K562 (cell line): ENCODE measurements around the gene TRIO.

ENCODE experiments used
- CBX2 ChIP-seq: fragments of 200-600 bp; sonication (generic); IDR thresholded peaks from one replicate; pipeline ENCODE4 v1.6.1; 2012; ENCODE audit warnings: mild to moderate bottlenecking, low read length, inconsistent platforms; ENCODE audit not compliant: insufficient read depth, poor library complexity, severe bottlenecking
- HNRNPL ChIP-seq: fragments of 200-400 bp; formaldehyde crosslinking; IDR thresholded peaks from 2 replicates; pipeline ENCODE4 v1.6.1; 2017; ENCODE audit warnings: low read depth, mild to moderate bottlenecking, low read length
- POLR2A ChIP-seq: fragments of 450-650 bp; conservative IDR thresholded peaks from 2 replicates; pipeline ENCODE4 v1.6.1; 2016
- TEAD4 ChIP-seq, 2 experiments: sonication (generic) in 1 of 2; formaldehyde crosslinking in 1 of 2; IDR thresholded peaks; 2 replicates each; pipeline versions ENCODE4 v1.6.1 to v1.8.0; 2012 to 2022; ENCODE audit warnings: borderline replicate concordance in 1 of 2, inconsistent platforms in 1 of 2, low read length in 1 of 2, mild to moderate bottlenecking in 1 of 2, missing genetic modification reagents in 1 of 2
- ZKSCAN1 ChIP-seq: fragments of 150-350 bp; IDR thresholded peaks from 2 replicates; pipeline ENCODE4 v1.6.1; 2016; ENCODE audit warnings: low read depth, low read length
- ZNF407 ChIP-seq: fragments of 450-650 bp; IDR thresholded peaks from 2 replicates; pipeline ENCODE4 v1.6.1; 2016; ENCODE audit warnings: low read depth

- TF ChIP-seq ZKSCAN1 (no peak), HNRNPL (no peak), CBX2 (no peak), TEAD4 (IDR thresholded peaks at IDR 0.05; ENCODE audit: low read length) (no peak), TEAD4 (CRISPR knock-in tag; IDR thresholded peaks at IDR 0.05; ENCODE audit: borderline replicate concordance) (no peak), ZNF407 (no peak), POLR2A (no peak)
Measured at GRCh38 chr5:14218897-14219573, 75.9 kb downstream of the TRIO start.
